ENCODE measurements around the gene CCL27. TPM values are rescaled to one million over a fixed set of nuclear protein-coding genes. Genes with fewer than 3 reads are reported as not detected.
A peak's percentile ranks its signal among the peaks of the same experiment; 100 is the strongest.

Gene CCL27
- total and polyA plus RNA-seq, 2 of the 8 experiments (the other 6 are each of a cell fraction or from before 2014, with no cell fraction given) = 0.42 TPM; not detected in 1

GRCh38 chr9:34646211-34647083 is 16.0 kb downstream of the CCL27 start, which contains the start of gene GALT (continued):
- TF ChIP-seq USF2 (IDR thresholded peaks at IDR 0.05; ENCODE audit: low read length) (peak; percentile 98), JUND (IDR thresholded peaks at IDR 0.05; ENCODE audit: low read length) (0 out of 2 replicates have a peak, but pooled peaks have one; percentile 16), SIN3A (conservative IDR thresholded peaks at IDR 0.05 in 1 of 2, IDR thresholded peaks at IDR 0.05 in 1 of 2; ENCODE audit: low read depth in 1 of 2, low read length in 2 of 2) (0 out of 4 replicates have a peak, but pooled peaks have one; percentile 53 to 59), JUN (IDR thresholded peaks at IDR 0.05; ENCODE audit: low read depth, low read length) (no peak), GTF2F1 (IDR thresholded peaks at IDR 0.05; ENCODE audit: borderline replicate concordance, low read depth, low read length) (no peak), NANOG (IDR thresholded peaks at IDR 0.05; ENCODE audit: insufficient read depth, low read depth, low read length, poor library complexity, severe bottlenecking) (no peak), EGR1 (IDR thresholded peaks at IDR 0.05; ENCODE audit: borderline replicate concordance, low read depth, low read length) (no peak), CBX5 (IDR thresholded peaks at IDR 0.05; ENCODE audit: low read depth, low read length) (no peak), E2F6 (IDR thresholded peaks at IDR 0.05) (peak; percentile 39; the same call in 1 of the 2 replicates), SAP30 (IDR thresholded peaks at IDR 0.05; ENCODE audit: insufficient read depth, insufficient replicate concordance, low read length) (no peak), ASH2L (IDR thresholded peaks at IDR 0.05; ENCODE audit: low read length) (peak; percentile 85), SIX5 (IDR thresholded peaks at IDR 0.05; ENCODE audit: low read depth, low read length) (no peak), GABPA (IDR thresholded peaks at IDR 0.05; ENCODE audit: borderline replicate concordance, insufficient read depth, low read length) (no peak), ATF2 (IDR thresholded peaks at IDR 0.05; ENCODE audit: low read length) (no peak), SRF (IDR thresholded peaks at IDR 0.05; ENCODE audit: low read depth, low read length) (no peak), POLR2AphosphoS5 (IDR thresholded peaks at IDR 0.05; ENCODE audit: low read depth, low read length) (no peak), POLR2A (IDR thresholded peaks at IDR 0.05; ENCODE audit: control extremely low read depth in 1 of 2, low read depth in 2 of 2, low read length in 2 of 2) (peak in 1 of 2 experiments; percentile 69; a peak in 2 of 3 replicates), TBP (IDR thresholded peaks at IDR 0.05; ENCODE audit: low read depth, low read length) (peak; percentile 62), MAX (IDR thresholded peaks at IDR 0.05) (peak; percentile 71), CHD2 (IDR thresholded peaks at IDR 0.05; ENCODE audit: low read length) (no peak; the same call in 1 of the 2 replicates)

Measured in H1 (cell line).